Hematopoietic multipotent progenitor cell treated with erythropoietin and hydrocortisone succinate and interleukin-3 and kit ligand, for 17 days (in vitro differentiated cells): Measurements from ENCODE around the gene MACO1.
"Not testable (repeated sequence)": the region's sequence is repeated elsewhere in the genome, so short reads cannot be mapped to it uniquely, and the experiment has no call there.

ENCODE experiments used
- DNase-seq: peaks from one replicate; pipeline ENCODE4 v3.0.0-alpha.2; 2015; ENCODE audit warnings: low spot score

The MACO1 gene

GRCh38 chr1:25487628-25488027 lies 56.9 kb downstream of the MACO1 start:
- DNase-seq: peak; percentile 56

- no peak for DNase-seq
Measured at GRCh38 chr1:25492323-25492722, 61.6 kb downstream of the MACO1 start.

- no peak for DNase-seq
Measured at GRCh38 chr1:25494952-25495351, 64.3 kb downstream of the MACO1 start.

DNA sequence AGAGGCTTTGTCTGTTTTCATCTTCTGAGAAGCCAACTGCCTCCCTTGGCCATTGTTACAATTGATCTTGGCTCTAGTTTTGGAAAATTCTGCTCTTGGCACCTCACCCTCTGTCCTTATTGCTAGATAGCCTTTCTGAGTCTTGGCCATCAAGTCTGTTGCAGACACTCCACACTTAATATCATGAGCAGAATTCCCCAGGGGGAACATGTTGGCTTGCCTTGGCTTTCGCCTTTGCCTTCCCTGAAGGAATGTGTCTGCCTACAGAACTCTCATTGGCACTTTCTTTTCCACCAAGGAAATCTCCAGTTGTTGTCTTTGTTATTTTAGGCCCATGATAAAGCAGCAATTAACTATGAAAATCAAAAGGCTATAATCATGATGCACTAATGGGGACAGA lies 70.0 kb downstream of the MACO1 start:
- no peak for DNase-seq

- DNase-seq: peak; percentile 54
Measured at GRCh38 chr1:25501235-25502058, 70.8 kb downstream of the MACO1 start.

GRCh38 chr1:25502957-25503356 lies 72.3 kb downstream of the MACO1 start:
- DNase-seq: no peak

- DNase-seq: peak; percentile 43
Measured at GRCh38 chr1:25503551-25504426, 73.1 kb downstream of the MACO1 start.

GRCh38 chr1:25504706-25505595 lies 74.3 kb downstream of the MACO1 start:
- no peak for DNase-seq

- DNase-seq: no peak
Measured at GRCh38 chr1:25505656-25506385, 75.1 kb downstream of the MACO1 start.

- not testable (repeated sequence) for DNase-seq
Measured at GRCh38 chr1:25506566-25507463, 76.1 kb downstream of the MACO1 start.

DNA sequence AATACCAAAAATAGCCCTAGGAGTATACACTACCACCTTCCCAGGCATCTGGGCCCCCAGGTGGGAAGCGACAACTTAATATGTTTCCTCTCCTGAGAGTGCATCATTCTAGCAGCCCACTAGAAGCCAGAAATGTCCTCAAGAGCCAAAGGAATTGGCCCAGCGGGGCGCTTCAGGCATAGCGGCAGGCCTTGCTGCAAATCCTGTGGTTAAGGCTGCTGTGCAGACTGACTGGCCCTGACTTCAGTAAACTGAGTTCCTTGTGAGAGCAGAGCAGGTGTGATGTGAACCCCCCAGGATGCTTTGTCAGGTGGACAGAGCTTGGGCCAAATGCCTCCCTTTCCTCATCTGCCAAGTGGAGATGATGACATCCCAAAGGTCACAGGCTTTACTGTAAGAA lies 83.0 kb downstream of the MACO1 start:
- DNase-seq: no peak

DNA sequence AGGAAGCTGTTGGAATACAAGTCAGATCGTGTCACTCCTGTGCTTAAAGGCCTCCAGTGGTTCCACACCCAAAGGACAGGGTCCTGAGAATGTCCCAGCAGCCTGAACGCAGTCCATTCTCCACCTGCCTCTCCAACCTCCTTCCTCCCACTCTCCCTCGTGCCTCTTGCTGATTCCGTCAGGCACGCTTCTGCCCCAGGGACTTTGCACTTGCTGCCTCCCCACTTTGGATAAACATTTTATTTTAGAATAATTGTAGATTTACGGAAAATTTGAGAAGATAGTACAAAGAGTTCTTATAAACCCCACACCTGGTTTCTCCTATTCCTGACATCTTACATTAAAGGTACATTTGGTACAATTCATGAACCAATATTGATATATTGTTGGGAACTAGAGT lies 84.3 kb downstream of the MACO1 start:
- no peak for DNase-seq

DNA sequence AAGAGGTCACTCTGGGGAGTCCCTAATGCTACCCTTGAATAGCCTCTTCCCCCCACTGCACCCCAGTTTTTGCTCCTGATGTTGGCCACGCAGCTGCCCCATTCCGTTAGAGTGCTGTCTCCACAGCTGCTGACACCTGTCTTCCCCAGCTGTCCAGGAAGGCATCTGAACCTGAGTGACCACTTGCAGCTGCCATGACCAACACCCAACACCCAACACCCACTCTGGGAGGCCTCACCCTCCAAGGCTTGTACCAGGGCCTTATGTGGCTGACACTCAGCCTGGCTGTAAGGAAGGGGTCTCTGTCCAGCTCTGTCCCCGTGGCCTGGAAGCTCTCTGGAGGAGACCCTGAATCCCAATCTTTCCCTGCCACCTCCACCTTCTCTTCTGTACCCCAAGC lies 86.0 kb downstream of the MACO1 start:
- DNase-seq: no peak

GRCh38 chr1:25517476-25518394 lies 87.0 kb downstream of the MACO1 start:
- DNase-seq: no peak

DNA sequence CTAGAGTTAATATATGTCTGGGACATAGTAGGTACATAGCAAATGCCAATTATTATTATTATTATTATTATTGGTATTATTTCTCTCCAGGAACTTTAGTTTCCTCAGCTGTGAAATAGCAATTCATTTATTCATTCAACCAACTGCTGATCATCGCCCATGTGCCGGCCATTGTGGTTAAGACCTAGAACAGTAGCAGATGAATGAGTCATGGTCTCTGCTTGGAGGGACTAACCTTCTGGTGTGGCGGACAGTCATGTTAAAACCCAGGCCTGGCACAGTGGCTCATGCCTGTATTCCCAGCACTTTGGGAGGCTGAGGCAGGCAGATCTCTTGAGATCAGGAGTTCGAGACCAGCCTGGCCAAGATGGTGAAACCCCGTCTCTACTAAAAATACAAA lies 88.9 kb downstream of the MACO1 start:
- DNase-seq: no peak

- DNase-seq: peak; percentile 79
Measured at GRCh38 chr1:25520446-25521061, 89.9 kb downstream of the MACO1 start.

DNA sequence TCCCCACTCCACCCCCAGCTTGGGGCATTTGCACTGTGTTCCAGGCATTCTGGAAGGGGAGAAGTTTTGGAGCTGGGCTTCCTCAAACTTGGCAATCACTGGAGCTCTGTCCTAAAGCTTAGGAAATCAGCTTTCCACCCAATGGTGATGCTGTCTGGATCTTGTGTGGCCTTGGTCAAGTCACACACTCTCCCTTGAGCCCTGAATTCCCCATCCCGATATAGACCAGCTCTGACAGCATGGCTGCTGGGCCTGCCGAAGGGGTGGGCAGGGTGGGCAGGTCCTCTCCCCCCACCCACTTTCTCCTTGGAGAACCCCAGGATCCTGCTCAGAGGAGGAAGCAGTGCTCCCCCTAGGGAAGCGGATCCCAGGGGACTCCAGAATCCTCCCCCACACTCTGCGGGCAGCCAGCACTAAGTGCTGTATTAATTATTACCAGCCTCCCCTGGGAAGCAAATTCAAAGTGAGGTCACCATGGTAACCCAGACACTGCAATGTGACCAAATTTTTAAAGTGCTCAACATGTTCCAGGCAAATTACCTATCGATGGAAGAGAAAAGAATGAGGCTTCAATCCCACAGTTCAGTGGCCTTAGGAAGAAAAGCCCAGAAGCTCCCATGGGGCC lies 91.4 kb downstream of the MACO1 start:
- DNase-seq: no peak

DNA sequence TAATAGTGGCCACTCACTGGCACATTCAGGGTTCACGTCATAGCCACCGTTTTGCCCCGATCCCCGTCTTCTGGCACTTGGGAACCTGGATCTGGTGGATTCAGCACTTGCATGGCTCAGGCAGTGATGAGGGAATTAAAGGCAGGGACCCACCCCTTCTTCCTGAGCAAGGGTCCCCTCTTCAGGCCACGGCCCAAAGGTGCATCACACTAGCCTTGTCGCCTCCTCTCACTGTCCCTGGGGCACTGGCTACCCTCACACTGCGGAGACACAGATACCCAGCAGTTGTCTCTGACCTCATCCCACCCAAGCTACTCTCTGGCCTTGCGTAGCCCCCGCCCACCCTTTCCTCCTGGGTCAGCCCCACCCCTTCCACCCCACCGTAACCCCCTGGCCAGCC lies 92.8 kb downstream of the MACO1 start:
- DNase-seq: no peak
